Smooth muscle cell (in vitro differentiated cells): ENCODE results near the gene CSNK1A1L. TPM values are rescaled to one million over a fixed set of nuclear protein-coding genes. Genes with fewer than 3 reads are reported as not detected.
A peak's percentile ranks its signal among the peaks of the same experiment; 100 is the strongest.

Experiments used
- DNase-seq: peaks from one replicate; lab custom pipeline; 2025; ENCODE audit not compliant: unreplicated experiment; lab: John Stamatoyannopoulos, UW
- H2AFZ ChIP-seq: fragments of 200-600 bp; sonication (generic); 2 replicates; pipeline ENCODE4 v1.6.0; 2016; ENCODE audit warnings: antibody characterized with exemption, low read depth, mild to moderate bottlenecking
- H3F3A ChIP-seq: fragments of 200-600 bp; sonication (generic); 2 replicates; pipeline ENCODE4 v1.6.0; 2017; ENCODE audit warnings: antibody characterized with exemption, low read depth
- H3K27ac ChIP-seq: fragments of 200-600 bp; sonication (generic); 2 replicates; pipeline ENCODE4 v1.5.1; 2016; ENCODE audit warnings: low read depth, mild to moderate bottlenecking
- H3K27me3 ChIP-seq: fragments of 200-600 bp; sonication (generic); 2 replicates; pipeline ENCODE4 v1.6.1; 2016; ENCODE audit warnings: low read depth, mild to moderate bottlenecking
- H3K36me3 ChIP-seq: fragments of 200-600 bp; sonication (generic); 2 replicates; pipeline ENCODE4 v1.5.1; 2016; ENCODE audit warnings: low read depth
- H3K4me1 ChIP-seq: fragments of 200-600 bp; sonication (generic); 2 replicates; pipeline ENCODE4 v1.5.1; 2016; ENCODE audit warnings: low read depth
- H3K4me2 ChIP-seq: fragments of 200-600 bp; sonication (generic); 2 replicates; pipeline ENCODE4 v1.6.0; 2016; ENCODE audit warnings: mild to moderate bottlenecking
- H3K4me3 ChIP-seq: fragments of 200-600 bp; sonication (generic); 2 replicates; pipeline ENCODE4 v1.5.1; 2016; ENCODE audit warnings: mild to moderate bottlenecking
- H3K79me2 ChIP-seq: fragments of 200-600 bp; sonication (generic); 2 replicates; pipeline ENCODE4 v1.6.0; 2016; ENCODE audit warnings: low read depth, mild to moderate bottlenecking
- H3K9ac ChIP-seq: fragments of 200-600 bp; sonication (generic); 2 replicates; pipeline ENCODE4 v1.6.0; 2016; ENCODE audit warnings: low read depth
- H3K9me3 ChIP-seq: fragments of 200-600 bp; sonication (generic); replicated peaks from 2 replicates; pipeline ENCODE4 v1.5.1; 2016; ENCODE audit warnings: low read depth
- H4K20me1 ChIP-seq: fragments of 200-600 bp; sonication (generic); 2 replicates; pipeline ENCODE4 v1.6.0; 2016; ENCODE audit warnings: low read depth
- WGBS: methylation state at CpG from one replicate; pipeline ENCODE4 v1.1.7; 2016; ENCODE audit warnings: low lambda C conversion rate; 5-methylcytosine and 5-hydroxymethylcytosine counted together
- polyA plus RNA-seq: library from polyadenylated mRNA; unstranded; fragments of >200 nt; fragmentation: Nextera tagmentation; extraction: Ambion mirVana; gene quantifications from 2 replicates; pipeline ENCODE4 v1.2.1, GENCODE V29; 2016
- total RNA-seq: library from RNA; depleted of rRNA; stranded (reverse); fragments of >200 nt; gene quantifications from 2 replicates; pipeline ENCODE4 v1.2.3, GENCODE V29; 2014
- TF ChIP-seq, protein P1 (sequence below): fragments of 200-600 bp; sonication (generic); IDR thresholded peaks from 2 replicates; pipeline ENCODE4 v1.5.1; 2017; ENCODE audit warnings: borderline replicate concordance, mild to moderate bottlenecking, antibody characterized with exemption; ENCODE audit not compliant: insufficient read depth, poor library complexity, severe bottlenecking

CSNK1A1L gene
- total and polyA plus RNA-seq, 2 experiments from 2014 or later, result not detected

DNA sequence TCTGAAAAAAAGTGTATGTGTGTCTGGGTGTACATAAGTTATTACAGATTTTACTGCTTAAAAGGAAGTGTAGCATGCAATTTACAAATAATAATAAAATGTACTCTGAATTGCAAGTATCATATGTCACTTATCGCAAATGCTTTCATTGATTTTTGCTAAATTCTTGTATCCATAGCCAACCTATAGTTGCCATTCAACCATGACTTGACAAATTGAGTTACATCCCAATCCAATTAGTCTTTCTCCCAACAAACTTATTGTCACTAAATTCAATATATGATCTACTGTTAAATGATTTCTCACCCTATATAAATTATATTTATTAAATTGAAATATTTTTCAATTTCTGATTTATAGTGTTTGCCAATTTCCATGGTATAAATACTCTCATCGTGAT, 28.6 kb downstream of the CSNK1A1L start:
- Histone ChIP-seq H3K9me3 (no peaks in the 10 kb centered on the region), H3K4me3 (no peak overlapping the region), H3K27ac (no peak overlapping the region), H4K20me1 (no peaks in the 10 kb centered on the region), H3K79me2 (no peaks in the 10 kb centered on the region), H3K27me3 (no peaks in the 10 kb centered on the region), H3K36me3 (no peaks in the 10 kb centered on the region), H2AFZ (no peak overlapping the region), H3K9ac (no peak overlapping the region), H3K4me2 (no peak overlapping the region), H3K4me1 (no peaks in the 10 kb centered on the region), H3F3A (no peaks in the 10 kb centered on the region)
- no peak for DNase-seq
- TF ChIP-seq, protein P1, sequence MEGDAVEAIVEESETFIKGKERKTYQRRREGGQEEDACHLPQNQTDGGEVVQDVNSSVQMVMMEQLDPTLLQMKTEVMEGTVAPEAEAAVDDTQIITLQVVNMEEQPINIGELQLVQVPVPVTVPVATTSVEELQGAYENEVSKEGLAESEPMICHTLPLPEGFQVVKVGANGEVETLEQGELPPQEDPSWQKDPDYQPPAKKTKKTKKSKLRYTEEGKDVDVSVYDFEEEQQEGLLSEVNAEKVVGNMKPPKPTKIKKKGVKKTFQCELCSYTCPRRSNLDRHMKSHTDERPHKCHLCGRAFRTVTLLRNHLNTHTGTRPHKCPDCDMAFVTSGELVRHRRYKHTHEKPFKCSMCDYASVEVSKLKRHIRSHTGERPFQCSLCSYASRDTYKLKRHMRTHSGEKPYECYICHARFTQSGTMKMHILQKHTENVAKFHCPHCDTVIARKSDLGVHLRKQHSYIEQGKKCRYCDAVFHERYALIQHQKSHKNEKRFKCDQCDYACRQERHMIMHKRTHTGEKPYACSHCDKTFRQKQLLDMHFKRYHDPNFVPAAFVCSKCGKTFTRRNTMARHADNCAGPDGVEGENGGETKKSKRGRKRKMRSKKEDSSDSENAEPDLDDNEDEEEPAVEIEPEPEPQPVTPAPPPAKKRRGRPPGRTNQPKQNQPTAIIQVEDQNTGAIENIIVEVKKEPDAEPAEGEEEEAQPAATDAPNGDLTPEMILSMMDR, result no peak
- WGBS, result 97% methylated on average over 2 of the region's 2 CpGs

DNA sequence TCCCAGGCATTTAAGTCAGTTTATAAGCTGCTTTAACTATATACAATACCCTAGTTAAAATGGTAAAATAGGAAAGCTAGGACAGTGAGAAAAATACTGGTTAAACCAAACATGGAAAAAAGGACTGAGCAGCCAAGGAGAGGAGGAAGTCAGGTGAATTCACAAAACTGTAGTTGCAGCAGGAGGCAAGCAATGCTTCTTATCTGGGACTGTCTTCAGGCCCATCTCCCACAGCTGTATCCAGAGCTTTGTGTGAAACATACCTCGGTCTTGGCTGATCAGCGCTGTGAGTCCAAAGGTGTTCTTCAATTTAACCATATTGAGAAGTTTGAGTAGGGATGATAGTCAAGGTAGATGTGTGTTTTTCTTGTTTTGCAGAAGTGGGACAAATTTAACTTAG, 30.3 kb downstream of the CSNK1A1L start:
- DNase-seq, result no peak
- Histone ChIP-seq H3K4me1 (no peaks in the 10 kb centered on the region), H3K36me3 (no peaks in the 10 kb centered on the region), H3K27me3 (no peaks in the 10 kb centered on the region), H4K20me1 (no peaks in the 10 kb centered on the region), H3F3A (no peaks in the 10 kb centered on the region), H3K4me2 (no peak overlapping the region), H3K4me3 (no peak overlapping the region), H2AFZ (no peak overlapping the region), H3K9ac (no peak overlapping the region), H3K27ac (no peak overlapping the region), H3K9me3 (no peaks in the 10 kb centered on the region), H3K79me2 (no peaks in the 10 kb centered on the region)
- TF ChIP-seq, protein P1, result no peak
- WGBS, result 91% methylated on average over 2 of the region's 2 CpGs

DNA sequence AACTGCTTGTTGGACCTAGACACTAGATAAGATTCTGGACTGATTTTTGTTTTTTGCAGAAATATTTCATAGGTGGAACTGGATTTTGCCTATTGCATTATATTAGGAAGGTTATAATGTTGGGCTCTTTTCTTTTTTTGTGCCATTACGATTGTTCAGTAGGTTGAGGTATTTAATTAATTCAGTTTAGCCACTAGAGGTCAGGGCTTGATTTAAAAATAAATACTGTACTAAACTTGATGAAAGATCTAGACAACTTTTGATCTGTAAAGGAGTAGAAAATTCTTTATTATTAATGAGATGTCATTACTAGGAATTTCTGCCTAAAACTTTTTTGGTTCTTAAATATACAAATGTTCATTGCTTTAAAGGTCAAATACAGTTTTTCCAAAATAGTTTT, 30.8 kb downstream of the CSNK1A1L start:
- Histone ChIP-seq H3K36me3 (no peaks in the 10 kb centered on the region), H3F3A (no peaks in the 10 kb centered on the region), H3K4me3 (no peak overlapping the region), H4K20me1 (no peaks in the 10 kb centered on the region), H3K9ac (no peak overlapping the region), H3K79me2 (no peaks in the 10 kb centered on the region), H3K9me3 (no peaks in the 10 kb centered on the region), H3K27ac (no peak overlapping the region), H3K4me2 (no peak overlapping the region), H2AFZ (no peak overlapping the region), H3K4me1 (no peaks in the 10 kb centered on the region), H3K27me3 (no peaks in the 10 kb centered on the region)
- DNase-seq, result no peak
- TF ChIP-seq, protein P1, result peak; percentile 42
- 35% methylated on average over 1 of the region's 1 CpG for WGBS

DNA sequence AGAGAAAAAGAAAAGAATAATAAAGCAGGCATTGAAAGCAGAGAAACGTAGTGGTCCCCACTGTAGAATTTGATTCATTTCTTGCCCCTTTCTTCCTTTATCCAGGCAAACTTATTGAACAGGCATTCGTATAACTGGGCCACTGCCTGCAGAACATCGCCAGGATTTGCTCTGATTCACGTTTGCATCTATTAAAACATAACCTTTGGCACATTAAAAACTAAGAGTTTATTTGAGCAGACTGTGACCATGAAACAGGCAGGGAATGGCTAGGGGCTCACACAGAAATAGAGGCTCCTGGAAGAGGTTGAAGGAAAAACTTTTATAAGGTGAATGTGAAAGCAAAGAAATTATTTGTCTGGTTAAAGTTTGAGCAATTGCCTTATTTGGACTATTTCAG, 33.4 kb downstream of the CSNK1A1L start:
- no peak overlapping the region for H3K4me2 ChIP-seq
- DNase-seq, result no peak
- 92% methylated on average over 4 of the region's 4 CpGs for WGBS

More for the DNA sequence above, 33.4 kb downstream of the CSNK1A1L start:
- TF ChIP-seq, protein P1, result no peak
- Histone ChIP-seq H4K20me1 (no peaks in the 10 kb centered on the region), H3K36me3 (no peaks in the 10 kb centered on the region), H3K27me3 (no peaks in the 10 kb centered on the region), H3K9me3 (no peaks in the 10 kb centered on the region), H3F3A (no peaks in the 10 kb centered on the region), H3K4me1 (no peaks in the 10 kb centered on the region), H3K9ac (no peak overlapping the region), H2AFZ (no peak overlapping the region), H3K79me2 (no peaks in the 10 kb centered on the region), H3K4me3 (no peak overlapping the region), H3K27ac (no peak overlapping the region)
